Stimulated activated naive CD4-positive, alpha-beta T cell (primary cell): Measurements from ENCODE around the gene C10orf143.
"Not testable (repeated sequence)": the region's sequence is repeated elsewhere in the genome, so short reads cannot be mapped to it uniquely, and the experiment has no call there.

Experiments
- DNase-seq, 6 experiments: peaks; one replicate each; lab custom pipeline; 2025; lab: John Stamatoyannopoulos, UW

Gene C10orf143

GRCh38 chr10:130111852-130112180 lies 1.2 kb upstream of the C10orf143 start:
- peak in 1 of 6 experiments; percentile 37 for DNase-seq

GRCh38 chr10:130111113-130111851 lies 652 bp upstream of the C10orf143 start:
- peak; percentile 91 to 99 (median 96) for DNase-seq

GRCh38 chr10:130109796-130110245 lies 809 bp downstream of the C10orf143 start:
- peak in 5 of 6 experiments; percentile 59 to 92 (median 80) for DNase-seq

GRCh38 chr10:130108934-130109604 lies 1.6 kb downstream of the C10orf143 start:
- peak in 1 of 6 experiments; percentile 22 for DNase-seq

GRCh38 chr10:130108146-130108545 lies 2.5 kb downstream of the C10orf143 start:
- DNase-seq, result not testable (repeated sequence)

- no peak for DNase-seq
Measured at GRCh38 chr10:130105724-130106123, 4.9 kb downstream of the C10orf143 start.

GRCh38 chr10:130099344-130099743 lies 11.3 kb downstream of the C10orf143 start:
- no peak for DNase-seq

- not testable (repeated sequence) for DNase-seq
Measured at GRCh38 chr10:130090565-130090964, 20.1 kb downstream of the C10orf143 start.

GRCh38 chr10:130080461-130080814 lies 30.2 kb downstream of the C10orf143 start:
- no peak for DNase-seq

- no peak for DNase-seq
Measured at GRCh38 chr10:130079614-130080460, 30.8 kb downstream of the C10orf143 start.

- DNase-seq, result no peak
Measured at GRCh38 chr10:130078120-130078519, 32.5 kb downstream of the C10orf143 start.

GRCh38 chr10:130076681-130077080 lies 33.9 kb downstream of the C10orf143 start:
- DNase-seq, result no peak

GRCh38 chr10:130074639-130075038 lies 36.0 kb downstream of the C10orf143 start:
- DNase-seq, result no peak

GRCh38 chr10:130073912-130074311 lies 36.7 kb downstream of the C10orf143 start:
- no peak for DNase-seq

GRCh38 chr10:130072247-130072646 lies 38.4 kb downstream of the C10orf143 start:
- peak in 2 of 6 experiments; percentile 11 to 16 for DNase-seq

- no peak for DNase-seq
Measured at GRCh38 chr10:130067893-130068292, 42.7 kb downstream of the C10orf143 start.

- DNase-seq, result no peak
Measured at GRCh38 chr10:130066743-130067142, 43.9 kb downstream of the C10orf143 start.

GRCh38 chr10:130065251-130065650 lies 45.4 kb downstream of the C10orf143 start:
- no peak for DNase-seq

GRCh38 chr10:130064783-130065182 lies 45.8 kb downstream of the C10orf143 start:
- no peak for DNase-seq

- DNase-seq, result no peak
Measured at GRCh38 chr10:130062976-130063375, 47.7 kb downstream of the C10orf143 start.

GRCh38 chr10:130062201-130062600 lies 48.4 kb downstream of the C10orf143 start:
- DNase-seq, result no peak

GRCh38 chr10:130061760-130062159 lies 48.9 kb downstream of the C10orf143 start:
- no peak for DNase-seq

GRCh38 chr10:130054021-130054420 lies 56.6 kb downstream of the C10orf143 start:
- no peak for DNase-seq
